ENCODE results near the gene NYNRIN.
"Not testable (repeated sequence)": the region's sequence is repeated elsewhere in the genome, so short reads cannot be mapped to it uniquely, and the experiment has no call there.

Gene NYNRIN

DNA sequence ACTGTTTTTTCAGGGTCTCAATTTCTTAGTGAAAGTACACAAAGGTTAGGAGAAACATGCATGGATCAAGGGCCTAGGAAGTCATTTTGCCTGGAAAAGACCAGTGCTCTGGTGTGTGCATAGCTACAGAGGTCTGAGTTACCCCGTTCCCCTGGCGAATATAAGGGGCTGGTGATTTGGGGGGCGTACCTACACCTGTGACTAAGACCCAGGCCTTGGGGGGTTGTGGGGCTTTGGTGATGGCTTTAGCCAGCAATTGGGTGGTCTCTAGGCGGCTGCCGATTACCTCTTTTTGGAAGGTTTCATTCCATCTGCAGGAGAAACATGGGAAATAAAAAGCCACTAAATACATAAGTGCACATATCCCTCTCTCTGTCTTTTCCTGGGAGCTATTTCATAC lies 42.7 kb downstream of the NYNRIN start:
- Histone ChIP-seq H3K4me1 (ENCODE audit: control insufficient read depth in 1 of 2, insufficient read depth in 1 of 2, low read depth in 1 of 2, low read length in 1 of 2) (peaks cover 28 to 33% of the 10 kb centered on the region in 2 experiments), H3K36me3 (peaks cover 41% of the 10 kb centered on the region), H3K4me3 (ENCODE audit: low read depth in 1 of 2, low read length in 1 of 2) (peak overlapping the region in 1 of 2 experiments; percentile 75), H3K27ac (no peak overlapping the region), H3K9me3 (no peaks in the 10 kb centered on the region), H3K27me3 (peaks cover 24% of the 10 kb centered on the region)
- TF ChIP-seq, protein P1, sequence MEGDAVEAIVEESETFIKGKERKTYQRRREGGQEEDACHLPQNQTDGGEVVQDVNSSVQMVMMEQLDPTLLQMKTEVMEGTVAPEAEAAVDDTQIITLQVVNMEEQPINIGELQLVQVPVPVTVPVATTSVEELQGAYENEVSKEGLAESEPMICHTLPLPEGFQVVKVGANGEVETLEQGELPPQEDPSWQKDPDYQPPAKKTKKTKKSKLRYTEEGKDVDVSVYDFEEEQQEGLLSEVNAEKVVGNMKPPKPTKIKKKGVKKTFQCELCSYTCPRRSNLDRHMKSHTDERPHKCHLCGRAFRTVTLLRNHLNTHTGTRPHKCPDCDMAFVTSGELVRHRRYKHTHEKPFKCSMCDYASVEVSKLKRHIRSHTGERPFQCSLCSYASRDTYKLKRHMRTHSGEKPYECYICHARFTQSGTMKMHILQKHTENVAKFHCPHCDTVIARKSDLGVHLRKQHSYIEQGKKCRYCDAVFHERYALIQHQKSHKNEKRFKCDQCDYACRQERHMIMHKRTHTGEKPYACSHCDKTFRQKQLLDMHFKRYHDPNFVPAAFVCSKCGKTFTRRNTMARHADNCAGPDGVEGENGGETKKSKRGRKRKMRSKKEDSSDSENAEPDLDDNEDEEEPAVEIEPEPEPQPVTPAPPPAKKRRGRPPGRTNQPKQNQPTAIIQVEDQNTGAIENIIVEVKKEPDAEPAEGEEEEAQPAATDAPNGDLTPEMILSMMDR (IDR thresholded peaks at IDR 0.05): no peak

DNA sequence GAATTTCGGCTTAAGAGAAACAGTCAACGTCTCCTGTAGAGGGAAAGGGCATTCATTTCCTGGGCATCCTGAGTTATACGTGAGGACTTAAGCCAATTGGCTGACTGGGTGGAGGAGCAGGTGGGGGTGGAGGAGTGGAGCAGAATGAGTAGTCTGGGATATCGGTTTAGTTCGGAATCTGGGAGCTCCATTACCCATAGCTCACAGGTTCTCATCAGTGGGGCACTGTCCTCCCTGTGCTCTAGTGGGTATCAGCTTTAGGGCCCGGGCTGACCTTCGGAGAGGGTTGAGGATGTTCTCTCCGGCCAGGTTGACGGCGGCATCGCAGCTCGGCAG lies 43.1 kb downstream of the NYNRIN start:
- H3K27me3 ChIP-seq: peaks cover 25% of the 10 kb centered on the region
- peak overlapping the region; percentile 81 for H3K27ac ChIP-seq
- peak overlapping the region; percentile 75 for H3K4me3 ChIP-seq (ENCODE audit: low read depth in 1 of 2, low read length in 1 of 2)
- H3K4me1 ChIP-seq (ENCODE audit: control insufficient read depth in 1 of 2, insufficient read depth in 1 of 2, low read depth in 1 of 2, low read length in 1 of 2): peaks cover 24 to 30% of the 10 kb centered on the region in 2 experiments
- H3K36me3 ChIP-seq: peaks cover 38% of the 10 kb centered on the region
- no peaks in the 10 kb centered on the region for H3K9me3 ChIP-seq
- TF ChIP-seq, protein P1 (IDR thresholded peaks at IDR 0.05): no peak

DNA sequence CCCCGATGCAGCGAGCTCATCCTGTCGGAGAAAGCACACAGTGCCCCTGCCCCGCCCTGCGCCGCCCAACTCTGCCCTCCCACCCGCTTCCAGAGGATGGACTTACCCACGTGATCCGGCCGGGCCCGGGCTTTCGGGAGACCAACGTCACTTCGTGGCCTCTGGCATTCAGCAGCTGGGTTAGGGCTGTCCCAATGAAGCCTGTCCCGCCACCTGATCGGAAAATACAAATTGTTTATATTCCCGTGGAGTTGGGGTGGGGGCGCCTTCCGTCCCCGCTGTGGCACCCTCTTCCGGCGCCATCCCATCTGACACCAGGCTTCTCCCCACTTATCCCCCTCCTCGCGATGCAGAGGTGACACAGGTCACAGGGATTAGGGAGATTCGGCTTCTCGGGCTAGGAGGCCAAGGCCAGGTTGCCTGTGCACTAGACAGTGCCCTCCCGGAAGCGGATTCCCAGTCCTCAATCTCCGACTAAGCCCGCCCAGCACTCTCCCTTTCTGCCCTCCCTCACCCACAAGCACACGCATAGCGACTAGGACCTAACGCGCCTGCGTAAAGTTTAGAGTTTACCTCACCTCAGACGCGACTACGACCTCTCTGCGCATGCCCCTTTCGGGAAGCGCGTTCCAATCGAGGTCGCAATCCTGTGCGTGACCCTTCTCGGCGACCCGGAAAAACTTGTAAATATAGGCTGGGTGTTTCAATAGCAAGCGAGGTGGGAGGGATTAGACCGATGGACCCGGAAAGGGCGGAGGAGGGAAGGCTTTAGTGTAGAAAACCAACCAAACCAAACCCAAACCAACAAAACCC lies 43.6 kb downstream of the NYNRIN start, which contains the start of gene SDR39U1:
Gene SDR39U1, minus strand, starts transcription at position 537 of the 813 bp plus-strand sequence. Its CDS starts 7 bp downstream, at position 530.
- Histone ChIP-seq H3K27me3 (peaks cover 25% of the 10 kb centered on the region), H3K36me3 (peaks cover 32% of the 10 kb centered on the region), H3K4me1 (ENCODE audit: control insufficient read depth in 1 of 2, insufficient read depth in 1 of 2, low read depth in 1 of 2, low read length in 1 of 2) (peaks cover 18 to 25% of the 10 kb centered on the region in 2 experiments), H3K9me3 (no peaks in the 10 kb centered on the region), H3K4me3 (ENCODE audit: low read depth in 1 of 2, low read length in 1 of 2) (peak within 1 kb of the TSS; percentile 75), H3K27ac (peak within 1 kb of the TSS; percentile 81)
- TF ChIP-seq, protein P1 (IDR thresholded peaks at IDR 0.05): peak; percentile 20

DNA sequence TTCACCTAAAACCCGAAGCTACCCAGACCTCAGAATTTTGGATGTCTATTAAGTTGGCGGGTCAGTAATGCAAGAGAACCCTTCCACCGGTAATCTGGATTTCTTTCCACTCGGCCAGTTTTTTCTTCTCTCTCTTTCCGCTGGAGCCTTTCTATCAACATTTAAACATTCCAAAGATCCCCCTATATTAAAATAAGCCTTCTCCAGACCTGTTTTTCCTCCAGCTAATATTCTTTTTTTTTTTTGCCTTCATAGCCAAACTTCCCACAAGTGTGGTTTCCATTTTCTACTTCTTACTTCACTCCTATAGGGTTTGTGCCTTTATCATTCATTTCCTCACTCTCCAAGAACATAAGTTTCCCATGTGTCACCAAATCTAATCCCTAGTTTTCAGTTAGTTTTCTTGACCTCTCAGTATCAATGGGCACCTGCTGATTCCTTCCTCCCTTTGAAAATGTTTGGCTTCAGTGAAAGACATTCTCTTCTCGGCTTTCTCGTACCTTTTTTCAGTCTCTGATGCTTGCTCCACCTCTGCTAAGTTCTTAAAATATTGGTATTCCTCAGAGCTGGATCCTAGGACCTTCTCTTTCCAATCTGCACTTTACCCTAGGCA lies 44.4 kb downstream of the NYNRIN start:
- TF ChIP-seq, protein P1 (IDR thresholded peaks at IDR 0.05): no peak

GRCh38 chr14:24450828-24451227 lies 52.0 kb downstream of the NYNRIN start:
- H3K4me1 ChIP-seq (ENCODE audit: control insufficient read depth in 1 of 2, insufficient read depth in 1 of 2, low read depth in 1 of 2, low read length in 1 of 2); H3K36me3 ChIP-seq; H3K9me3 ChIP-seq; H3K27me3 ChIP-seq; H3K27ac ChIP-seq; H3K4me3 ChIP-seq (ENCODE audit: low read depth in 1 of 2, low read length in 1 of 2): not testable (repeated sequence)

More for the DNA sequence above, 44.4 kb downstream of the NYNRIN start:
- Histone ChIP-seq H3K27me3 (peaks cover 25% of the 10 kb centered on the region), H3K9me3 (no peaks in the 10 kb centered on the region), H3K4me3 (ENCODE audit: low read depth in 1 of 2, low read length in 1 of 2) (peak overlapping the region; percentile 75), H3K4me1 (ENCODE audit: control insufficient read depth in 1 of 2, insufficient read depth in 1 of 2, low read depth in 1 of 2, low read length in 1 of 2) (peaks cover 16 to 18% of the 10 kb centered on the region in 2 experiments), H3K36me3 (peaks cover 25% of the 10 kb centered on the region), H3K27ac (peak overlapping the region; percentile 81)

GRCh38 chr14:24456980-24457379 lies 58.2 kb downstream of the NYNRIN start:
- TF ChIP-seq, protein P1 (IDR thresholded peaks at IDR 0.05): no peak
- H3K27ac ChIP-seq: no peak overlapping the region

More at GRCh38 chr14:24456980-24457379, 58.2 kb downstream of the NYNRIN start:
- no peaks in the 10 kb centered on the region for H3K9me3 ChIP-seq
- no peaks in the 10 kb centered on the region for H3K27me3 ChIP-seq
- H3K4me3 ChIP-seq (ENCODE audit: low read depth in 1 of 2, low read length in 1 of 2): no peak overlapping the region
- no peaks in the 10 kb centered on the region for H3K36me3 ChIP-seq
- no peaks in the 10 kb centered on the region for H3K4me1 ChIP-seq (ENCODE audit: control insufficient read depth in 1 of 2, insufficient read depth in 1 of 2, low read depth in 1 of 2, low read length in 1 of 2)
